H9 (cell line): ENCODE data around the gene RPN1. TPM values are rescaled to one million over a fixed set of nuclear protein-coding genes. Genes with fewer than 3 reads are reported as not detected.

Experiments used
- DNase-seq: peaks from one replicate; pipeline ENCODE4 v3.0.0-alpha.2; 2017
- H2AFZ ChIP-seq: one replicate; pipeline ENCODE4 v1.6.1; 2013; ENCODE audit warnings: mild to moderate bottlenecking, low read length, control low read depth, moderate library complexity
- H2AK5ac ChIP-seq: 2 replicates; pipeline ENCODE4 v1.6.1; 2013; ENCODE audit warnings: low read length, control low read depth, mixed read lengths; ENCODE audit not compliant: insufficient read length
- H2BK120ac ChIP-seq: one replicate; pipeline ENCODE4 v1.6.1; 2013; ENCODE audit warnings: low read depth, mild to moderate bottlenecking, low read length, control low read depth, inconsistent platforms; ENCODE audit not compliant: poor library complexity, severe bottlenecking
- H2BK12ac ChIP-seq: 2 replicates; pipeline ENCODE4 v1.6.1; 2013; ENCODE audit warnings: low read length, control low read depth, mixed read lengths, low read depth; ENCODE audit not compliant: insufficient read length
- H2BK15ac ChIP-seq: 2 replicates; pipeline ENCODE4 v1.6.1; 2013; ENCODE audit warnings: low read depth, low read length, control low read depth
- H2BK20ac ChIP-seq: one replicate; pipeline ENCODE4 v1.6.1; 2013; ENCODE audit warnings: low read depth, mild to moderate bottlenecking, low read length, control low read depth, inconsistent platforms; ENCODE audit not compliant: poor library complexity, severe bottlenecking
- H2BK5ac ChIP-seq: 2 replicates; pipeline ENCODE4 v1.6.1; 2013; ENCODE audit warnings: low read length, control low read depth, mixed read lengths; ENCODE audit not compliant: insufficient read length
- H3K14ac ChIP-seq: 2 replicates; pipeline ENCODE4 v1.6.1; 2013; ENCODE audit warnings: low read length, control low read depth; ENCODE audit not compliant: insufficient read depth
- H3K18ac ChIP-seq: 2 replicates; pipeline ENCODE4 v1.6.1; 2013; ENCODE audit warnings: low read depth, mild to moderate bottlenecking, mixed read lengths, low read length, control low read depth; ENCODE audit not compliant: insufficient read length
- H3K23ac ChIP-seq: 2 replicates; pipeline ENCODE4 v1.6.1; 2013; ENCODE audit warnings: low read length, control low read depth, mixed read lengths, low read depth; ENCODE audit not compliant: insufficient read length
- H3K23me2 ChIP-seq: 2 replicates; pipeline ENCODE4 v1.6.1; 2013; ENCODE audit warnings: low read depth, mild to moderate bottlenecking, mixed read lengths, low read length, control low read depth; ENCODE audit not compliant: insufficient read length, poor library complexity, severe bottlenecking
- H3K27ac ChIP-seq: 2 replicates; pipeline ENCODE4 v1.5.1; 2013; ENCODE audit warnings: low read length, control low read depth, mixed read lengths, low read depth; ENCODE audit not compliant: insufficient read length
- H3K27me3 ChIP-seq: 2 replicates; pipeline ENCODE4 v1.6.1; 2013; ENCODE audit warnings: low read length, control low read depth, inconsistent platforms; ENCODE audit not compliant: insufficient read depth
- H3K4ac ChIP-seq: 2 replicates; pipeline ENCODE4 v1.6.1; 2013; ENCODE audit warnings: low read depth, mild to moderate bottlenecking, control low read depth, inconsistent platforms, low read length, moderate library complexity
- H3K4me1 ChIP-seq: 2 replicates; pipeline ENCODE4 v1.6.1; 2013; ENCODE audit warnings: low read length, control low read depth, inconsistent platforms; ENCODE audit not compliant: insufficient read depth
- H3K4me2 ChIP-seq: 2 replicates; pipeline ENCODE4 v1.6.1; 2013; ENCODE audit warnings: low read length, control low read depth, mixed read lengths; ENCODE audit not compliant: insufficient read length, insufficient read depth
- H3K56ac ChIP-seq: 2 replicates; pipeline ENCODE4 v1.6.1; 2013; ENCODE audit warnings: low read depth, mild to moderate bottlenecking, mixed read lengths, low read length, control low read depth; ENCODE audit not compliant: insufficient read length
- H3K79me1 ChIP-seq: 2 replicates; pipeline ENCODE4 v1.6.1; 2013; ENCODE audit warnings: low read depth, mild to moderate bottlenecking, moderate library complexity, low read length, control low read depth, inconsistent platforms; ENCODE audit not compliant: insufficient read depth, poor library complexity, severe bottlenecking
- H3K79me2 ChIP-seq: 2 replicates; pipeline ENCODE4 v1.6.1; 2013; ENCODE audit warnings: low read length, control low read depth, inconsistent platforms; ENCODE audit not compliant: insufficient read depth
- H3K9ac ChIP-seq: 2 replicates; pipeline ENCODE4 v1.6.1; 2013; ENCODE audit warnings: low read length, control low read depth, mixed read lengths; ENCODE audit not compliant: insufficient read length; ENCODE audit errors: extremely low read depth
- H3K9me3 ChIP-seq: one replicate; pipeline ENCODE4 v1.6.1; 2013; ENCODE audit warnings: low read depth, low read length, inconsistent platforms; ENCODE audit not compliant: control insufficient read depth
- H3T11ph ChIP-seq: one replicate; pipeline ENCODE4 v1.6.1; 2013; ENCODE audit warnings: mild to moderate bottlenecking, low read length, control low read depth, inconsistent platforms
- H4K20me1 ChIP-seq: one replicate; pipeline ENCODE4 v1.6.1; 2013; ENCODE audit not compliant: control insufficient read depth, insufficient read length, insufficient read depth
- H4K5ac ChIP-seq: 2 replicates; pipeline ENCODE4 v1.6.1; 2013; ENCODE audit warnings: low read depth, mild to moderate bottlenecking, mixed read lengths, low read length, control low read depth; ENCODE audit not compliant: insufficient read length
- H4K8ac ChIP-seq: replicated peaks from 2 replicates; pipeline ENCODE4 v1.6.1; 2013; ENCODE audit warnings: low read length, control low read depth, mixed read lengths, low read depth; ENCODE audit not compliant: insufficient read length
- H4K91ac ChIP-seq: 2 replicates; pipeline ENCODE4 v1.6.1; 2013; ENCODE audit warnings: low read depth, mild to moderate bottlenecking, moderate library complexity, mixed read lengths, low read length, control low read depth; ENCODE audit not compliant: insufficient read length
- H3K27ac Mint-ChIP-seq, 3 experiments: 2 replicates in 2 of 3; 3 replicates in 1 of 3; pipeline ENCODE4 v1.8.0; 2020 to 2021; ENCODE audit warnings: mixed read lengths in 3 of 3, mild to moderate bottlenecking in 1 of 3, moderate library complexity in 1 of 3
- H3K27me3 Mint-ChIP-seq: 2 replicates; pipeline ENCODE4 v1.8.0; 2021; ENCODE audit warnings: low read depth, mild to moderate bottlenecking, moderate library complexity, mixed read lengths
- H3K36me3 Mint-ChIP-seq, 3 experiments: 2 replicates in 2 of 3; 3 replicates in 1 of 3; pipeline ENCODE4 v1.8.0; 2020 to 2021; ENCODE audit warnings: low read depth in 3 of 3, mixed read lengths in 3 of 3; ENCODE audit not compliant: insufficient read depth in 1 of 3
- H3K4me1 Mint-ChIP-seq, 2 experiments: 2 replicates each; pipeline ENCODE4 v1.8.0; 2020; ENCODE audit warnings: mixed read lengths in 2 of 2
- H3K4me3 Mint-ChIP-seq, 2 experiments: 2 replicates in 1 of 2; 3 replicates in 1 of 2; pipeline ENCODE4 v1.8.0; 2020 to 2021; ENCODE audit warnings: mild to moderate bottlenecking in 2 of 2, mixed read lengths in 2 of 2, moderate library complexity in 1 of 2
- H3K9me3 Mint-ChIP-seq, 2 experiments: 2 replicates in 1 of 2; 3 replicates in 1 of 2; pipeline ENCODE4 v1.8.0; 2020; ENCODE audit warnings: mild to moderate bottlenecking in 2 of 2, mixed read lengths in 2 of 2, moderate library complexity in 1 of 2
- WGBS: extraction: QIAGEN DNeasy Blood & Tissue Kit; methylation state at CpG from one replicate; pipeline ENCODE4 v1.1.7; 2013; ENCODE audit warnings: missing lambda C conversion rate, low lambda C conversion rate, mixed read lengths; ENCODE audit not compliant: insufficient read length; ENCODE audit errors: extremely low coverage; 5-methylcytosine and 5-hydroxymethylcytosine counted together
- total RNA-seq: library from RNA; stranded (reverse); gene quantifications from 2 replicates; pipeline ENCODE4 v1.2.1, GENCODE V29; 2021
- TF ChIP-seq, protein P1 (sequence below): fragments of 200-600 bp; sonication (generic); conservative IDR thresholded peaks from 3 replicates; pipeline ENCODE4 v1.8.0; 2021; ENCODE audit warnings: antibody characterized with exemption, mild to moderate bottlenecking

Gene RPN1
- total RNA-seq, 1 experiment from 2014 or later = 174 TPM

DNA sequence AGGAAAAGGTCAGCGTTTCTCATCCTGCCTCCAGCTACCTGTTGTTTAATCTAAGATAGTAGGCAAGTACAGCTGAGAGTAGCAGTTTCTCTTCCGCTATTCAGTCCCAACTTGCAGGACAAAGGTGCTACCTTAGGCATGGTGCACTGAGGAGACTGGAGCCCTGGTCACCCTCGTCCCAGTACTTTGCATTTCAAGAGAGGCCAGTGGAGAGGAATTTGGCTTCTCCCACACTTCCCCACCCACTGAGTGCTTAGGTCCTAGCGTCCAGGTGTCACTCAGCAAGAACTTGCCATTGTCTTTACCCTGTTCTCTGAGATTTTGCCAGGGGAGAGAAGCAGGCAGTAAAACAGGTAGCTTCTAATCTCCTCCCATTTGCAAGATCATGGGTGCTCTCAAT lies 12.5 kb upstream of the RPN1 start:
- H3K23me2 ChIP-seq = no peaks in the 10 kb centered on the region
- no peak overlapping the region for H4K91ac ChIP-seq
- no peak overlapping the region for H3K23ac ChIP-seq
- no peak overlapping the region for H2AFZ ChIP-seq
- no peak overlapping the region for H2BK5ac ChIP-seq
- H3K79me2 ChIP-seq = no peaks in the 10 kb centered on the region
- no peaks in the 10 kb centered on the region for H3K27me3 ChIP-seq
- no peaks in the 10 kb centered on the region for H3K79me1 ChIP-seq
- WGBS = no CpG with 5 or more reads among the region's 4 CpGs
- TF ChIP-seq, protein P1, sequence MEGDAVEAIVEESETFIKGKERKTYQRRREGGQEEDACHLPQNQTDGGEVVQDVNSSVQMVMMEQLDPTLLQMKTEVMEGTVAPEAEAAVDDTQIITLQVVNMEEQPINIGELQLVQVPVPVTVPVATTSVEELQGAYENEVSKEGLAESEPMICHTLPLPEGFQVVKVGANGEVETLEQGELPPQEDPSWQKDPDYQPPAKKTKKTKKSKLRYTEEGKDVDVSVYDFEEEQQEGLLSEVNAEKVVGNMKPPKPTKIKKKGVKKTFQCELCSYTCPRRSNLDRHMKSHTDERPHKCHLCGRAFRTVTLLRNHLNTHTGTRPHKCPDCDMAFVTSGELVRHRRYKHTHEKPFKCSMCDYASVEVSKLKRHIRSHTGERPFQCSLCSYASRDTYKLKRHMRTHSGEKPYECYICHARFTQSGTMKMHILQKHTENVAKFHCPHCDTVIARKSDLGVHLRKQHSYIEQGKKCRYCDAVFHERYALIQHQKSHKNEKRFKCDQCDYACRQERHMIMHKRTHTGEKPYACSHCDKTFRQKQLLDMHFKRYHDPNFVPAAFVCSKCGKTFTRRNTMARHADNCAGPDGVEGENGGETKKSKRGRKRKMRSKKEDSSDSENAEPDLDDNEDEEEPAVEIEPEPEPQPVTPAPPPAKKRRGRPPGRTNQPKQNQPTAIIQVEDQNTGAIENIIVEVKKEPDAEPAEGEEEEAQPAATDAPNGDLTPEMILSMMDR = no peak
- H3K9ac ChIP-seq = no peak overlapping the region
- no peak overlapping the region for H3K14ac ChIP-seq
- no peak overlapping the region for H2AK5ac ChIP-seq
- no peak overlapping the region for H3K4ac ChIP-seq
- peaks cover 2% of the 10 kb centered on the region; the same call in 1 of the 2 replicates for H3K4me1 ChIP-seq
- peak overlapping the region in 1 of 3 experiments; percentile 57; a peak in 2 of 7 replicates for H3K27ac Mint-ChIP-seq
- peaks cover 9 to 16% of the 10 kb centered on the region in 2 experiments for H3K4me1 Mint-ChIP-seq
- H3K36me3 Mint-ChIP-seq = peaks cover 4 to 18% (median 9%) of the 10 kb centered on the region in 3 experiments; a peak in 4 of 7 replicates
- no peak overlapping the region for H2BK20ac ChIP-seq
- no peak overlapping the region for H3K27ac ChIP-seq
- H4K5ac ChIP-seq = no peak overlapping the region
- no peak overlapping the region for H3T11ph ChIP-seq
- peaks cover 13% of the 10 kb centered on the region for H3K27me3 Mint-ChIP-seq
- no peaks in the 10 kb centered on the region for H3K9me3 ChIP-seq
- H2BK120ac ChIP-seq = no peak overlapping the region
- no peak overlapping the region for H3K56ac ChIP-seq
- H3K9me3 Mint-ChIP-seq = peaks cover 24 to 28% of the 10 kb centered on the region in 2 experiments
- H3K18ac ChIP-seq = no peak overlapping the region
- no peak overlapping the region for H3K4me3 Mint-ChIP-seq
- H2BK12ac ChIP-seq = no peak overlapping the region
- H3K4me2 ChIP-seq = no peak overlapping the region
- no peak overlapping the region for H2BK15ac ChIP-seq
- H4K20me1 ChIP-seq = no peaks in the 10 kb centered on the region
- DNase-seq = peak; percentile 52
- H4K8ac ChIP-seq = no peak overlapping the region
